HUES6 (cell line): ENCODE results near the gene STARD7.
"Not testable (repeated sequence)": the region's sequence is repeated elsewhere in the genome, so short reads cannot be mapped to it uniquely, and the experiment has no call there.

Experiments used
- H3K27ac ChIP-seq: 2 replicates; pipeline ENCODE4 v1.7.0; 2013; ENCODE audit warnings: low read depth, mild to moderate bottlenecking, low read length, inconsistent platforms
- H3K27me3 ChIP-seq: 2 replicates; pipeline ENCODE4 v1.6.1; 2013; ENCODE audit warnings: low read length; ENCODE audit not compliant: control insufficient read depth, insufficient read depth
- H3K36me3 ChIP-seq: 2 replicates; pipeline ENCODE4 v1.6.1; 2013; ENCODE audit warnings: low read length; ENCODE audit not compliant: control insufficient read depth, insufficient read depth
- H3K4me1 ChIP-seq: 2 replicates; pipeline ENCODE4 v1.6.1; 2013; ENCODE audit warnings: low read length; ENCODE audit not compliant: control insufficient read depth, insufficient read depth
- H3K4me3 ChIP-seq: 2 replicates; pipeline ENCODE4 v1.5.1; 2013; ENCODE audit warnings: low read depth, low read length
- H3K9ac ChIP-seq: one replicate; pipeline ENCODE4 v1.6.1; 2013; ENCODE audit warnings: mild to moderate bottlenecking, low read length
- H3K9me3 ChIP-seq: 2 replicates; pipeline ENCODE4 v1.6.1; 2013; ENCODE audit warnings: low read depth, low read length; ENCODE audit not compliant: control insufficient read depth, insufficient read depth

STARD7 gene

DNA sequence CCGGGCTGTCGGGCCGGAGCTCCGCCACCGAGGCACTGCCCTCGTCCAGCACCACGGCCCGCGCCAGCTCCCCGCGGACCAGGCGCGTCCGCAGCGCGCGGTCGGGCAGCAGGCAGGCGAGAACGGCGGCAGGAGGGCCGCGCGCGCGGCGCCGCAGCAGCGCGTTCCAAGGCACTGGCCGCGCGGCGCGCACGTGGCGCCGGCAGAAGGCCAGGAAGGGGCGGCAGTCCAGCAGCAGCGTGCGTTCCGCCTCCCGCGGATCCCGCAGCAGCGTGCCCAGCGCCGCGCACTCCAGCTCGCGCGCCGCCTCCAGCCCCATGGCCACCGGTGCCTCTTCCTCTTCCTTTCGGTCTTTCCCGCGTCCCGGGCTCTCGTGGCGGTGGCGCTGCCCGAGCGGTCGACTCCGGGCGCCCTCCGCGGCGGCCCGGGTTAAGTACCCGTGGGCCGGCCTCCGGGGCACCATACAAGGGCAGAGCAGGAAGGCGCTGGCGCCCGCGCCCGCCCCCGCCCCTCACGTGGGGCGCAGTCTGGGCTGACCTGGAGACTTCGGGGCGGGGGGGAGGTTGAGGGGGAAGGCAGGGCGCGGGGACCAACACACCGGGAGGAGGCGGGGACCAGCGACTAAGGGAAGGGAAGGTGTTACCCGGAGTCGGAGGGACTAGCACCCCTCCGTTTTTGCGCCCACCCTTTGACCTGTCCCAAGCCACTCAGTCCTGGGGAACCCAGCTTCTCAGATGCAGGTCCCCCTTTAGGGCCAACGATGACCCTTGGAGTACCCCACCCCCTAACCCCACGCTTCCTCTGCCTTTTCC, 63.4 kb downstream of the STARD7 start, which contains the start of gene DUSP2:
TSS of gene DUSP2 (minus strand) at position 405 of the 812 bp plus-strand sequence. CDS start at position 319, 86 bp downstream.
- H3K27ac ChIP-seq: no peak within 1 kb of the TSS
- peak within 1 kb of the TSS; percentile 52 for H3K4me3 ChIP-seq
- H3K36me3 ChIP-seq: no peaks in the 10 kb centered on the region
- peaks cover 39% of the 10 kb centered on the region for H3K4me1 ChIP-seq
- H3K9me3 ChIP-seq: no peaks in the 10 kb centered on the region
- peak within 1 kb of the TSS; percentile 57 for H3K9ac ChIP-seq
- H3K27me3 ChIP-seq: peaks cover 39% of the 10 kb centered on the region

DNA sequence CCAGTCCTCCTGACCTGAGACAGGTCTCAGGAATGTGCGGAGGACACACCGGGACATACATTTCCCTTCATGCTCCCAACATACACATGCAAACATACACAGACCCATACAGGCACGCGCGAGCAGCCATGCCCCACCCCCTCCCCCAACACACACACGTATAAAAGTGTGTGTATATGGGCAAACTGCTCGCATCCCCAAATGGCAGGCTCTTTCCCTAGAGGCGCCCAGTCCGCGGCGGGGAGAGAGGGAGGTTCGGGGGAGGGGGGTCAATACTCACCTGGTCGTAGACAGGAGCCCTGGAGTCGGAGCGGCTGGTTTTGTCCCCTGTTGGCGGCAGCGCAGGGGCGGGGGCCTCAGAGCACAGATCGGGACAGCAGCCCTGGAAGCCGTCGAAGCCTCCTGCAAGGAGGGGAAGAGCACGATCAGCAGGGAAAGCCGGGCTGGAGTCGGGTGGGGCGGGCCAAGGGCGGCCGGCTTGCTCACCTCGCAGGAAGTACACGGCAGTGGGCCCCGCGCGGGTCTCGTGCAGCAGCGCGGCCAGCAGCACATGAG, 64.1 kb downstream of the STARD7 start:
- H3K27ac ChIP-seq: no peak overlapping the region
- H3K9ac ChIP-seq: peak overlapping the region; percentile 57
- peak overlapping the region; percentile 52 for H3K4me3 ChIP-seq
- peaks cover 39% of the 10 kb centered on the region for H3K27me3 ChIP-seq
- H3K9me3 ChIP-seq: no peaks in the 10 kb centered on the region
- peaks cover 39% of the 10 kb centered on the region for H3K4me1 ChIP-seq
- no peaks in the 10 kb centered on the region for H3K36me3 ChIP-seq

DNA sequence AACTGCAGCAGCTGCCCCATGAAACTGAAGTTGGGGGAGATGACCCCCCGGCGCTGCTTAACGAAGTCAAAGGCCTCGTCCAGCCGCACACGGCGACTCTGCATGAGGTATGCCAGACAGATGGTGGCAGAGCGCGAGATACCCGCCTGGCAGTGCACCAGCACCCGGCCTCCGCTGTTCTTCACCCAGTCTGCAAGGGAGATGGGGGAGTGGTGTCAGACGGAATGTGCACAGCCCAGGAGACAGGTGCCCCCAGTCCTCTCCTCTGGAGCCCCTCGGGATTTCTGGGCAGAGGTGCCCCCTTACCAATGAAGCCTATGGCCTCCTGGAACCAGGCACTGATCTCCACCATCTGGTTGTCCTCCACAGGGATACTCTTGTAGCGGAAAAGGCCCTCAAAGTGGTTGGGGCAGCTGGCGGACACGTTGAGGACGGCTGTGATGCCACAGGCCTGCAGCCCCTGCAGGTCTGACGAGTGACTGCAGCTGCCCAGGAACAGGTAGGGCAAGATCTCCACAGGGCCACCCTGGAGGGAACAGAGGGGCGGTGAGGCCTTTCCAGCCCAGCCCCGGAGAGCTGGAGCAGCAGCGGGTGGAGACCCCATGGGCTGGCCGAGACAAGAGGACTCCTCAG, 64.7 kb downstream of the STARD7 start:
- H3K9ac ChIP-seq: no peak overlapping the region
- H3K9me3 ChIP-seq: no peaks in the 10 kb centered on the region
- peaks cover 38% of the 10 kb centered on the region for H3K4me1 ChIP-seq
- peak overlapping the region; percentile 52 for H3K4me3 ChIP-seq
- H3K27ac ChIP-seq: no peak overlapping the region
- no peaks in the 10 kb centered on the region for H3K36me3 ChIP-seq
- peaks cover 39% of the 10 kb centered on the region for H3K27me3 ChIP-seq

DNA sequence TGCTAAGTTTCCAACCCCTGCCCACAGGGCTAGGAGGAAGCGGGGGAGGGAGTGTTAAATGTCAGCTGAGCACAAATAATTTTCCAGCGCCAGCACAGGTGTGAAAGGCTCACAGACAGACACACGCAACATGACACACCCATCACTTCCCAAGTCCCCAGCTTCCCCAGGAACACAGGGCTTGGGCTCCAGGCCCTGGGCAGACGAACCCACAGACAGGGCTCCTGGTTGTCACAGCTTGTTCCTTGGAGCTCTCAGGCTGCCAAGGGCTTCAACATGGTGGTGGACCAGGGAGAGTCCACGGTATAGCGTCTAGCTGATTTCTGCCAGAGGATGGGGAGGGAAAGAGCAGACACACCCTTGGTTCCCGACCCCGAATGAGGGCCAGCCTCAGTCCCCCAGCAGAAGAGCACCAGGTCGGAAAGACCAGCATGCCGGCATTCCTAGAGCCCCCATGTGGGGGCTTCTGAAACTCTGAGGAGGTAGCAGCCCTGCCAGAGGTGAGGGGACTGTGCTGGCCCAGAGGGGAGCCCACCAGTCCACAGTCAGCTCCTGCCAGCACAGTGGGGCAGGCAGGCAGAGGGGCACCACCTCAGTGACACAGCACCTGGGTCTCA, 65.3 kb downstream of the STARD7 start:
- H3K9ac ChIP-seq: no peak overlapping the region
- H3K27me3 ChIP-seq: peaks cover 39% of the 10 kb centered on the region
- H3K9me3 ChIP-seq: no peaks in the 10 kb centered on the region
- no peak overlapping the region for H3K27ac ChIP-seq
- H3K4me1 ChIP-seq: peaks cover 32% of the 10 kb centered on the region
- no peaks in the 10 kb centered on the region for H3K36me3 ChIP-seq
- no peak overlapping the region for H3K4me3 ChIP-seq

DNA sequence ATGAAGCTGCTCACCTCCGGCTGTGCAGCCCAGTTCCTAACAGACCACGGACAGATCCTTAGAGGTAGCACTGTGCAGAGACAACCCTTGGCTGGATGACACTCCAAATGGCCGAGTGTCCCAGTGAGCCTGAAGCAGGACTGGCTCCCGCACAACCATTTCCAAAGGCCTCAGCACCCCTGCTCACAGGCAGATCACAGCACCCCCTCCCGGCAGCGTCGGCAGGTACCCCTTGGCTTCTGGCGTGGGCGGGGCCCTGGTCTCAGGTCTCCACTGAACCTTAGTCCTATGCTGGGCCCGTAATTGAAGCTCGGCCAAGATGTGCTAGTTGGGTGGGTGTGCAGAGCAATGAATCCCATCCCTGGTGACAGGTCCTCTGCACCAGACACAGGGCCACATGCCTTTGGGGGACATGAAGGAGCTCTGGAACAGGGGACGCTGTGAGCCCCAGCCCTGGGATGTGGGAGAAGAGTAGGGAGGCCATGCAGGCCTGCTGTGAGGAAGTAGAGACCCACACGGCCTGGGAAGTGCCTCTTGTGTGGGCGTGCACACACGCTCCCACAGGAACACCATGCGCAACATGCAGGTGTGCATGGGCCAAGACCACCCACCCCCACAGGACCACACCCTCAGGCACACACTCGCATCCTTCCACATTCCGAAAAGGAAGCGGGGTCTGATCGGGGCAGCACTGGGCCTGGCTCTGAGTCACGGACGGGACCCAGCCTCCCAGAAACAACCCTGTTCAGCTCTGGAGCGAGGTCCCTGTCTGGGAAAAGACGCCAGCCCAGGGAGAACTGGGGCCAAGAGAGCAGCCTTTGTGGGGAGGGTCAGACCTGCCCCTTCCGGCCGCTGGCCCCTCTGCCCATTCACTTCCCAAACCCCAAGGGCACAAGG, 66.2 kb downstream of the STARD7 start:
- no peak overlapping the region for H3K9ac ChIP-seq

DNA sequence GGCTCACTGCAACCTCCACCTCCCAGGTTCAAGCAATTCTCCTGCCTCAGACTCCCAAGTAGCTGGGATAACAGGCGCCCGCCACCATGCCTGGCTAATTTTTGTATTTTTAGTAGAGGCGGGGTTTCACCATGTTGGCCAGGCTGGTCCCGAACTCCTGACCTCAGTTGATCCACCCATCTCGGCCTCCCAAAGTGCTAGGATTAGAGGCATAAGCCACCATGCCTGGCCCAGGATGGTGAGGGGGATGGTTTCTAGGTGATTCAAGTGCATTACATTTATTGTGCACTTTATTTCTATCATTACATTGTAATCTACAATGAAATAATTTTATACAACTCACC, 67.0 kb downstream of the STARD7 start:
- not testable (repeated sequence) for H3K9me3 ChIP-seq, H3K27ac ChIP-seq, H3K4me3 ChIP-seq, H3K9ac ChIP-seq, H3K36me3 ChIP-seq
- peaks cover 20% of the 10 kb centered on the region for H3K4me1 ChIP-seq
- peaks cover 38% of the 10 kb centered on the region for H3K27me3 ChIP-seq

More for the DNA sequence above, 66.2 kb downstream of the STARD7 start:
- H3K4me1 ChIP-seq: peaks cover 28% of the 10 kb centered on the region
- no peaks in the 10 kb centered on the region for H3K36me3 ChIP-seq
- H3K4me3 ChIP-seq: no peak overlapping the region
- no peaks in the 10 kb centered on the region for H3K9me3 ChIP-seq
- H3K27me3 ChIP-seq: peaks cover 43% of the 10 kb centered on the region
- no peak overlapping the region for H3K27ac ChIP-seq

DNA sequence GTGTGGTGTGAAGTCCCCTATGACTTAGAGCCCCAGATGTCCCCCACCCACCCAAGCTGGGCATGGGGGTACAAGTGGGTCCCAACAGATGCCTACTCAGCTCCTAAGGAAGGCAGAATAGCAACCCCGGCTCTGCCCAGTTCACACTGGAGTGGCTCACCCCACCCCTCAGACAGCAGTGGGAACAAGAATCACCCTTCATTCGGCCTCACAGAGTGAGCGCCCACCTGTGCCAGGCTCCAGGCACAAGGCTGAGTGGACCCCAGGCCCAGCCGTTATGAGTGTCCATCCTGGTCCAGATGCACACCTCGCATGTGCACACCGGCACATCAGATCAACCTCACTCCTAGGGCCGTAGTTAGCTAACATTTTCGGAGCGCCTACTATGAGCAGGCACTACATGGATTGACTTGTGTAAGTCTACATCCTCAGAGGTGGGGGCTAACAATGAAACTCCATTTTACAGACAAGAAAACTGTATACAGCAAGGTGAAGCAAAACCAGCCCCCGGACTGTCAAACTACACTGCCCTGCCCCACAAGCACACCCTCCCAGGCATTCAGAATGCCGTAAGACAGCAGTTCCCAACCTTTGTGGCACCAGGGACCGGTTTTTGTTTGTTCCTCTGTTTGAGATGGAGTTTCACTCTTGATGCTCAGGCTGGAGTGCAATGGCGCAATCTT, 67.5 kb downstream of the STARD7 start:
- no peak overlapping the region for H3K9ac ChIP-seq
- H3K4me1 ChIP-seq: peaks cover 15% of the 10 kb centered on the region
- no peaks in the 10 kb centered on the region for H3K36me3 ChIP-seq
- no peak overlapping the region for H3K27ac ChIP-seq
- H3K4me3 ChIP-seq: no peak overlapping the region
- peaks cover 36% of the 10 kb centered on the region for H3K27me3 ChIP-seq
- no peaks in the 10 kb centered on the region for H3K9me3 ChIP-seq

DNA sequence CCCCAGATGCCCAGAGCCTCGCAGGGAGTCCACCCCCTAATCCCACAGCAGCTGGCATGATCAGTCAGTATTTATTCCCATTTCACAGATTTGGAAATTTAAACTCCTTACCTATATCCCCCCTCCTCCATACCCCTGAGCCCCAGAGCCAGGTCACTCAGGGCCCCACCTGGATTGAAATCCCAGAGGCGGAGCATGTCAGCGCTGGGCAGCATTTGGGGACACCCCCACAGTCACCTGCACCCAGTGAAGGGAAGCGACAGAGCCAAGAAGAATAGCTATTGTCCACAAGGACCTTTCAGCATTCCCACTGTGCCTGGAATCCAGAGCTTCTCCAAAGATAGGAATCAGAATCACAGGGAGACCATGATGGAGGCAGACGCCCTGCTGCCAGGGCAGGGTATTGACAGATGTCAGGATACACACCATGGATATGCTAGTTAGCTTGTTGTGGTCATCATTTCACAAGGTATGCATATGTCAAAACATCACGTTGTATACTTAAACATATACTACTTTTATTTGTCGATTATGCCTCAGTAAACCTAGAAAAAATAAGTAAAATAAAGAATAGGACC, 69.4 kb downstream of the STARD7 start:
- Histone ChIP-seq H3K9me3 (no peaks in the 10 kb centered on the region), H3K36me3 (no peaks in the 10 kb centered on the region), H3K9ac (no peak overlapping the region), H3K27me3 (peaks cover 23% of the 10 kb centered on the region), H3K4me1 (peaks cover 5% of the 10 kb centered on the region), H3K27ac (no peak overlapping the region), H3K4me3 (no peak overlapping the region)

DNA sequence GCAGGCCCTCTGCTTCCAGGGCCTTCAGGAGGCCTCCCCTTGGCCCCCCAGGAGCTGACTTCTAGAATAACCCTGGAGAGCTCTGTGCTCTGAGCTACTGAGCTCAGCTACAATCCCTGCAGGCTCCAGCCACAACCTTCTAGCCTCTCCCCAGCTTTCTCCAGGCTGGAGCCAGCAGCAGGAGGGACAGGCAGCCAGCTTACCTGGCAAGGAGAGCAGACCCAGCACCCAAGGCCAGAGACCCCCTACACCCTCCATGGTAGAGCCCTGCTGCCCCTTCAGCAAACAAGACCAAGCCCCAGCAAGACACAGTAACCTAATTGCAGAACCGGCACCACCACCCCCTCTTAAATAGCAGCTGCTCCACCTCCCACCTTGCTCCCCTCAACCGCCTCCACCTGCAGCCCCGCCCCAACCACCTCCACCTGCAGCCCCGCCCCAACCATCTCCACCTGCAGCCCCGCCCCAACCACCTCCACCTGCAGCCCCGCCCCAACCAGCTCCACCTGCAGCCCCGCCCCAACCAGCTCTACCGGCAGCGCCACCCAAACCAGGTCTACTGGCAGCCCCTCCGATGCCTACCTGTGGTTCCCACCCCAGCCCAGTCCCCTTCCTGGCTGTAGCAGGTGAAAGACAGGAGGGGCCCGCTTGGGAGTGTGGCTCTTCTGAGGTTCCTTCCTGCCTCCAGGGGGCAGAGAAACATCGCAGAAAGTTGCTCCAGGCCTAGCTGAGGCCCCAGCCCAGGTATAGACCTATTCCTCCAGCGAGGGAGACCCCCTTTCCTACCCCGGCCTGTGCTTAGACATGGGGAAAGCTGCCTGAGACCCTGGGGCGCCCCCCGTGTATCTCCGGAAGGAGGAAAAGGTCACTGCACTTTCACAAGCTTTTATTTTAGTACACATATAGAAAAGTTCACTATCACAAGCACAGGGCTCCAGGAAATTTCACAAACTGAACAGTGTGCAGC, 70.2 kb downstream of the STARD7 start, which contains the start of gene ASTL:
TSS of gene ASTL (minus strand) at position 324 of the 967 bp plus-strand sequence. CDS start at position 258, 66 bp downstream.
- no peak within 1 kb of the TSS for H3K9ac ChIP-seq
- peak within 1 kb of the TSS; percentile 29; the same call in 1 of the 2 replicates for H3K4me3 ChIP-seq
- no peaks in the 10 kb centered on the region for H3K9me3 ChIP-seq
- H3K27me3 ChIP-seq: peaks cover 16% of the 10 kb centered on the region; the same call in 1 of the 2 replicates
- no peaks in the 10 kb centered on the region for H3K36me3 ChIP-seq
- H3K4me1 ChIP-seq: peaks cover 4% of the 10 kb centered on the region
- H3K27ac ChIP-seq: no peak within 1 kb of the TSS
